ENCODE measurements around the gene WDR88. TPM values are rescaled to one million over a fixed set of nuclear protein-coding genes. Genes with fewer than 3 reads are reported as not detected.

Gene WDR88
- total RNA-seq, 2 donors from 2014 or later, result not detected

DNA sequence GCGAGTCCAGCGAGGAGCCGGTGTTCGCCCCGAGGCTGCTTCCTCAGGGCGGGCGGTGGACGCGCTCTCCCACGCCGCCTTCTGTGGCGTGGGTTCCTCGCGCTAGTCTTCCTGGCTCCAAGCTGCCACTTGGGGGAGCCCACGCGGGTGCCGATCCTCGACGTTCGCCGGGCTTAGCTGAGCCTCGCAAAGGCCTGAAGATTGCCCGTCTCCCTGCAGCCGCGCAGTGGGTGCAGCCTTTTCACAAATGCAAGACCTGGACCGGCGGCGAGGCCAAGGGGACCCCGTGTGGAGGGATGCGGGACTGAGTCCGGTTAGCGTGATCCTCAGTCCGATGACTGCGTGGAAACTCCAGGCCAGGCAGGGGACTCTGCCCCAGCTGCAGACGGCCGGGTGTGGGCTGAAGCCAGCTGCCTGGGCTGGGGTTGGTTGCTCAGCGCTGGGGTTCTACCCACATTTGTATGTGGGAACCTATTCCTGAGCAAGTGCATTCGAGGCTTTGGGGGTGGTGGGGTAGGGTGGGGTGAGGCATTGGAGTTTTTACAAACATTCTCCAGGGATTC, 45.6 kb downstream of the WDR88 start:
- WGBS, 2 experiments (ENCODE audit: insufficient coverage in 1 of 2, insufficient read length in 1 of 2), result 2% methylated on average over 27 to 38 of the region's 38 CpGs
- Histone ChIP-seq H3K36me3 (ENCODE audit: control insufficient read depth, insufficient read depth, low read length) (no peaks in the 10 kb centered on the region), H3K9me3 (ENCODE audit: control insufficient read depth, low read length) (no peaks in the 10 kb centered on the region), H3K4me1 (ENCODE audit: control insufficient read depth, insufficient read depth, low read length) (peaks cover 7% of the 10 kb centered on the region), H3K27ac (ENCODE audit: low read depth, low read length) (peak overlapping the region; percentile 95), H3K4me3 (ENCODE audit: low read length) (peak overlapping the region; percentile 87), H3K9ac (ENCODE audit: extremely low read depth, low read length, poor library complexity, severe bottlenecking) (peak overlapping the region; percentile 59), H3K27me3 (ENCODE audit: control insufficient read depth, insufficient read depth, low read length, poor library complexity, severe bottlenecking) (peaks cover 4% of the 10 kb centered on the region)
- peak; percentile 61 for TF ChIP-seq CTCF (conservative IDR thresholded peaks at IDR 0.05)
- Mint-ChIP-seq H3K4me1 (peaks cover 13% of the 10 kb centered on the region), H3K9me3 (no peaks in the 10 kb centered on the region), H3K4me3 (peak overlapping the region; percentile 91), H3K27me3 (ENCODE audit: insufficient read depth) (peaks cover 9% of the 10 kb centered on the region), H3K36me3 (ENCODE audit: low read depth) (peaks cover 2% of the 10 kb centered on the region), H3K27ac (peak overlapping the region; percentile 30)
- DNase-seq, result peak; percentile 79

- 54 to 63% methylated on average over 8 to 11 of the region's 11 CpGs for WGBS, 2 experiments (ENCODE audit: insufficient coverage in 1 of 2, insufficient read length in 1 of 2)
- H3K9ac ChIP-seq (ENCODE audit: extremely low read depth, low read length, poor library complexity, severe bottlenecking), result no peak overlapping the region
- peak; percentile 22 for DNase-seq
- Mint-ChIP-seq H3K36me3 (ENCODE audit: low read depth) (no peaks in the 10 kb centered on the region), H3K27ac (no peak overlapping the region), H3K9me3 (no peaks in the 10 kb centered on the region), H3K27me3 (ENCODE audit: insufficient read depth) (peaks cover 14% of the 10 kb centered on the region), H3K4me1 (no peaks in the 10 kb centered on the region), H3K4me3 (no peak overlapping the region)
- H3K4me3 ChIP-seq (ENCODE audit: low read length), result no peak overlapping the region
- TF ChIP-seq CTCF (conservative IDR thresholded peaks at IDR 0.05), result no peak
- no peaks in the 10 kb centered on the region for H3K9me3 ChIP-seq (ENCODE audit: control insufficient read depth, low read length)
- H3K27me3 ChIP-seq (ENCODE audit: control insufficient read depth, insufficient read depth, low read length, poor library complexity, severe bottlenecking), result no peaks in the 10 kb centered on the region
- H3K27ac ChIP-seq (ENCODE audit: low read depth, low read length), result no peak overlapping the region
- H3K36me3 ChIP-seq (ENCODE audit: control insufficient read depth, insufficient read depth, low read length), result no peaks in the 10 kb centered on the region
- H3K4me1 ChIP-seq (ENCODE audit: control insufficient read depth, insufficient read depth, low read length), result no peaks in the 10 kb centered on the region
Measured at GRCh38 chr19:33186431-33187182, 54.7 kb downstream of the WDR88 start.

GRCh38 chr19:33187183-33187540, 55.2 kb downstream of the WDR88 start:
- Histone ChIP-seq H3K27ac (ENCODE audit: low read depth, low read length) (no peak overlapping the region), H3K4me1 (ENCODE audit: control insufficient read depth, insufficient read depth, low read length) (no peaks in the 10 kb centered on the region), H3K27me3 (ENCODE audit: control insufficient read depth, insufficient read depth, low read length, poor library complexity, severe bottlenecking) (peaks cover 1% of the 10 kb centered on the region), H3K9ac (ENCODE audit: extremely low read depth, low read length, poor library complexity, severe bottlenecking) (no peak overlapping the region), H3K4me3 (ENCODE audit: low read length) (no peak overlapping the region), H3K36me3 (ENCODE audit: control insufficient read depth, insufficient read depth, low read length) (no peaks in the 10 kb centered on the region), H3K9me3 (ENCODE audit: control insufficient read depth, low read length) (no peaks in the 10 kb centered on the region)
- TF ChIP-seq CTCF (conservative IDR thresholded peaks at IDR 0.05), result no peak
- WGBS, 2 experiments (ENCODE audit: insufficient coverage in 1 of 2, insufficient read length in 1 of 2), result 74 to 80% methylated on average over 1 to 8 of the region's 8 CpGs
- DNase-seq, result peak; percentile 38
- peaks cover 20% of the 10 kb centered on the region for H3K27me3 Mint-ChIP-seq (ENCODE audit: insufficient read depth)
- H3K4me3 Mint-ChIP-seq, result no peak overlapping the region
- H3K36me3 Mint-ChIP-seq (ENCODE audit: low read depth), result no peaks in the 10 kb centered on the region
- no peaks in the 10 kb centered on the region for H3K4me1 Mint-ChIP-seq
- no peaks in the 10 kb centered on the region for H3K9me3 Mint-ChIP-seq
- H3K27ac Mint-ChIP-seq, result no peak overlapping the region

Data from endodermal cell (in vitro differentiated cells).